H9 (cell line): ENCODE measurements around the gene STXBP6. TPM values are rescaled to one million over a fixed set of nuclear protein-coding genes. Genes with fewer than 3 reads are reported as not detected.
A peak's percentile ranks its signal among the peaks of the same experiment; 100 is the strongest.
"Not testable (repeated sequence)": the region's sequence is repeated elsewhere in the genome, so short reads cannot be mapped to it uniquely, and the experiment has no call there.

Experiments used
- DNase-seq: peaks from one replicate; pipeline ENCODE4 v3.0.0-alpha.2; 2017
- H2AFZ ChIP-seq: one replicate; pipeline ENCODE4 v1.6.1; 2013; ENCODE audit warnings: mild to moderate bottlenecking, low read length, control low read depth, moderate library complexity
- H2AK5ac ChIP-seq: 2 replicates; pipeline ENCODE4 v1.6.1; 2013; ENCODE audit warnings: low read length, control low read depth, mixed read lengths; ENCODE audit not compliant: insufficient read length
- H2BK120ac ChIP-seq: one replicate; pipeline ENCODE4 v1.6.1; 2013; ENCODE audit warnings: low read depth, mild to moderate bottlenecking, low read length, control low read depth, inconsistent platforms; ENCODE audit not compliant: poor library complexity, severe bottlenecking
- H2BK12ac ChIP-seq: 2 replicates; pipeline ENCODE4 v1.6.1; 2013; ENCODE audit warnings: low read length, control low read depth, mixed read lengths, low read depth; ENCODE audit not compliant: insufficient read length
- H2BK15ac ChIP-seq: 2 replicates; pipeline ENCODE4 v1.6.1; 2013; ENCODE audit warnings: low read depth, low read length, control low read depth
- H2BK20ac ChIP-seq: one replicate; pipeline ENCODE4 v1.6.1; 2013; ENCODE audit warnings: low read depth, mild to moderate bottlenecking, low read length, control low read depth, inconsistent platforms; ENCODE audit not compliant: poor library complexity, severe bottlenecking
- H2BK5ac ChIP-seq: 2 replicates; pipeline ENCODE4 v1.6.1; 2013; ENCODE audit warnings: low read length, control low read depth, mixed read lengths; ENCODE audit not compliant: insufficient read length
- H3K14ac ChIP-seq: 2 replicates; pipeline ENCODE4 v1.6.1; 2013; ENCODE audit warnings: low read length, control low read depth; ENCODE audit not compliant: insufficient read depth
- H3K18ac ChIP-seq: 2 replicates; pipeline ENCODE4 v1.6.1; 2013; ENCODE audit warnings: low read depth, mild to moderate bottlenecking, mixed read lengths, low read length, control low read depth; ENCODE audit not compliant: insufficient read length
- H3K23ac ChIP-seq: 2 replicates; pipeline ENCODE4 v1.6.1; 2013; ENCODE audit warnings: low read length, control low read depth, mixed read lengths, low read depth; ENCODE audit not compliant: insufficient read length
- H3K23me2 ChIP-seq: 2 replicates; pipeline ENCODE4 v1.6.1; 2013; ENCODE audit warnings: low read depth, mild to moderate bottlenecking, mixed read lengths, low read length, control low read depth; ENCODE audit not compliant: insufficient read length, poor library complexity, severe bottlenecking
- H3K27ac ChIP-seq: 2 replicates; pipeline ENCODE4 v1.5.1; 2013; ENCODE audit warnings: low read length, control low read depth, mixed read lengths, low read depth; ENCODE audit not compliant: insufficient read length
- H3K27me3 ChIP-seq: 2 replicates; pipeline ENCODE4 v1.6.1; 2013; ENCODE audit warnings: low read length, control low read depth, inconsistent platforms; ENCODE audit not compliant: insufficient read depth
- H3K4ac ChIP-seq: 2 replicates; pipeline ENCODE4 v1.6.1; 2013; ENCODE audit warnings: low read depth, mild to moderate bottlenecking, control low read depth, inconsistent platforms, low read length, moderate library complexity
- H3K4me1 ChIP-seq: 2 replicates; pipeline ENCODE4 v1.6.1; 2013; ENCODE audit warnings: low read length, control low read depth, inconsistent platforms; ENCODE audit not compliant: insufficient read depth
- H3K4me2 ChIP-seq: 2 replicates; pipeline ENCODE4 v1.6.1; 2013; ENCODE audit warnings: low read length, control low read depth, mixed read lengths; ENCODE audit not compliant: insufficient read length, insufficient read depth
- H3K56ac ChIP-seq: 2 replicates; pipeline ENCODE4 v1.6.1; 2013; ENCODE audit warnings: low read depth, mild to moderate bottlenecking, mixed read lengths, low read length, control low read depth; ENCODE audit not compliant: insufficient read length
- H3K79me1 ChIP-seq: 2 replicates; pipeline ENCODE4 v1.6.1; 2013; ENCODE audit warnings: low read depth, mild to moderate bottlenecking, moderate library complexity, low read length, control low read depth, inconsistent platforms; ENCODE audit not compliant: insufficient read depth, poor library complexity, severe bottlenecking
- H3K79me2 ChIP-seq: 2 replicates; pipeline ENCODE4 v1.6.1; 2013; ENCODE audit warnings: low read length, control low read depth, inconsistent platforms; ENCODE audit not compliant: insufficient read depth
- H3K9ac ChIP-seq: 2 replicates; pipeline ENCODE4 v1.6.1; 2013; ENCODE audit warnings: low read length, control low read depth, mixed read lengths; ENCODE audit not compliant: insufficient read length; ENCODE audit errors: extremely low read depth
- H3K9me3 ChIP-seq: one replicate; pipeline ENCODE4 v1.6.1; 2013; ENCODE audit warnings: low read depth, low read length, inconsistent platforms; ENCODE audit not compliant: control insufficient read depth
- H3T11ph ChIP-seq: one replicate; pipeline ENCODE4 v1.6.1; 2013; ENCODE audit warnings: mild to moderate bottlenecking, low read length, control low read depth, inconsistent platforms
- H4K20me1 ChIP-seq: one replicate; pipeline ENCODE4 v1.6.1; 2013; ENCODE audit not compliant: control insufficient read depth, insufficient read length, insufficient read depth
- H4K5ac ChIP-seq: 2 replicates; pipeline ENCODE4 v1.6.1; 2013; ENCODE audit warnings: low read depth, mild to moderate bottlenecking, mixed read lengths, low read length, control low read depth; ENCODE audit not compliant: insufficient read length
- H4K8ac ChIP-seq: replicated peaks from 2 replicates; pipeline ENCODE4 v1.6.1; 2013; ENCODE audit warnings: low read length, control low read depth, mixed read lengths, low read depth; ENCODE audit not compliant: insufficient read length
- H4K91ac ChIP-seq: 2 replicates; pipeline ENCODE4 v1.6.1; 2013; ENCODE audit warnings: low read depth, mild to moderate bottlenecking, moderate library complexity, mixed read lengths, low read length, control low read depth; ENCODE audit not compliant: insufficient read length
- H3K27ac Mint-ChIP-seq, 3 experiments: 2 replicates in 2 of 3; 3 replicates in 1 of 3; pipeline ENCODE4 v1.8.0; 2020 to 2021; ENCODE audit warnings: mixed read lengths in 3 of 3, mild to moderate bottlenecking in 1 of 3, moderate library complexity in 1 of 3
- H3K27me3 Mint-ChIP-seq: 2 replicates; pipeline ENCODE4 v1.8.0; 2021; ENCODE audit warnings: low read depth, mild to moderate bottlenecking, moderate library complexity, mixed read lengths
- H3K36me3 Mint-ChIP-seq, 3 experiments: 2 replicates in 2 of 3; 3 replicates in 1 of 3; pipeline ENCODE4 v1.8.0; 2020 to 2021; ENCODE audit warnings: low read depth in 3 of 3, mixed read lengths in 3 of 3; ENCODE audit not compliant: insufficient read depth in 1 of 3
- H3K4me1 Mint-ChIP-seq, 2 experiments: 2 replicates each; pipeline ENCODE4 v1.8.0; 2020; ENCODE audit warnings: mixed read lengths in 2 of 2
- H3K4me3 Mint-ChIP-seq, 2 experiments: 2 replicates in 1 of 2; 3 replicates in 1 of 2; pipeline ENCODE4 v1.8.0; 2020 to 2021; ENCODE audit warnings: mild to moderate bottlenecking in 2 of 2, mixed read lengths in 2 of 2, moderate library complexity in 1 of 2
- H3K9me3 Mint-ChIP-seq, 2 experiments: 2 replicates in 1 of 2; 3 replicates in 1 of 2; pipeline ENCODE4 v1.8.0; 2020; ENCODE audit warnings: mild to moderate bottlenecking in 2 of 2, mixed read lengths in 2 of 2, moderate library complexity in 1 of 2
- WGBS: extraction: QIAGEN DNeasy Blood & Tissue Kit; methylation state at CpG from one replicate; pipeline ENCODE4 v1.1.7; 2013; ENCODE audit warnings: missing lambda C conversion rate, low lambda C conversion rate, mixed read lengths; ENCODE audit not compliant: insufficient read length; ENCODE audit errors: extremely low coverage; 5-methylcytosine and 5-hydroxymethylcytosine counted together
- total RNA-seq: library from RNA; stranded (reverse); gene quantifications from 2 replicates; pipeline ENCODE4 v1.2.1, GENCODE V29; 2021
- TF ChIP-seq, protein P1 (sequence below): fragments of 200-600 bp; sonication (generic); conservative IDR thresholded peaks from 3 replicates; pipeline ENCODE4 v1.8.0; 2021; ENCODE audit warnings: antibody characterized with exemption, mild to moderate bottlenecking

The STXBP6 gene
- total RNA-seq, 1 experiment from 2014 or later, result 3.6 TPM

DNA sequence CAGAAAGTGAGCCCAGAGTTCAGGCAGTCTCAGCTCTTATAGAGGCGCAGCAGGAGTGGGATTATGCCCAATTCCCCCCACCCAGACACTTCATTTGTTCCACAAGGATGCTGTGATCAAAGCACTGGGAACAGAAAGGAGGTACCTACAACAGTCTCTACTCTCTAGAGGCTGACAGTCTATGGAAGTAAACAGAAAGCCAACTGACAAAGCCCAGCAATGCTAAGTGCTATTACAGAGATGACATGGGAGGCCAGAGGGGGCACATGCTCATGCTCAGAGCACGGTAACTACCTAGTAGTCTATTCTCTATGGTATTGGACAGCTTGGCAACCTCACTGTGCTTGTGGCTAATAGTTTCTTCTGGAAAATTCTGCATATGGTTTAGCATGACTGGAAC, 85.9 kb downstream of the STXBP6 start:
- no peaks in the 10 kb centered on the region for H3K9me3 ChIP-seq
- no peak overlapping the region for H2BK12ac ChIP-seq
- no peaks in the 10 kb centered on the region for H3K27me3 ChIP-seq
- no peaks in the 10 kb centered on the region for H4K20me1 ChIP-seq
- H2BK15ac ChIP-seq, result no peak overlapping the region
- no peak overlapping the region for H4K8ac ChIP-seq
- H3K18ac ChIP-seq, result no peak overlapping the region
- H3K27ac Mint-ChIP-seq, result peak overlapping the region in 1 of 3 experiments; percentile 55; a peak in 2 of 7 replicates
- H3K27ac ChIP-seq, result no peak overlapping the region
- H3T11ph ChIP-seq, result no peak overlapping the region
- H3K79me2 ChIP-seq, result no peaks in the 10 kb centered on the region
- no peak overlapping the region for H3K56ac ChIP-seq
- H4K5ac ChIP-seq, result no peak overlapping the region
- H3K27me3 Mint-ChIP-seq, result no peaks in the 10 kb centered on the region
- no peak overlapping the region for H4K91ac ChIP-seq
- no peak overlapping the region for H3K4me2 ChIP-seq
- H2AFZ ChIP-seq, result no peak overlapping the region
- H3K14ac ChIP-seq, result 0 out of 2 replicates have a peak overlapping the region, but pooled peaks have one; percentile 68
- TF ChIP-seq, protein P1, sequence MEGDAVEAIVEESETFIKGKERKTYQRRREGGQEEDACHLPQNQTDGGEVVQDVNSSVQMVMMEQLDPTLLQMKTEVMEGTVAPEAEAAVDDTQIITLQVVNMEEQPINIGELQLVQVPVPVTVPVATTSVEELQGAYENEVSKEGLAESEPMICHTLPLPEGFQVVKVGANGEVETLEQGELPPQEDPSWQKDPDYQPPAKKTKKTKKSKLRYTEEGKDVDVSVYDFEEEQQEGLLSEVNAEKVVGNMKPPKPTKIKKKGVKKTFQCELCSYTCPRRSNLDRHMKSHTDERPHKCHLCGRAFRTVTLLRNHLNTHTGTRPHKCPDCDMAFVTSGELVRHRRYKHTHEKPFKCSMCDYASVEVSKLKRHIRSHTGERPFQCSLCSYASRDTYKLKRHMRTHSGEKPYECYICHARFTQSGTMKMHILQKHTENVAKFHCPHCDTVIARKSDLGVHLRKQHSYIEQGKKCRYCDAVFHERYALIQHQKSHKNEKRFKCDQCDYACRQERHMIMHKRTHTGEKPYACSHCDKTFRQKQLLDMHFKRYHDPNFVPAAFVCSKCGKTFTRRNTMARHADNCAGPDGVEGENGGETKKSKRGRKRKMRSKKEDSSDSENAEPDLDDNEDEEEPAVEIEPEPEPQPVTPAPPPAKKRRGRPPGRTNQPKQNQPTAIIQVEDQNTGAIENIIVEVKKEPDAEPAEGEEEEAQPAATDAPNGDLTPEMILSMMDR, result no peak
- H3K23ac ChIP-seq, result no peak overlapping the region
- no peak overlapping the region for H2BK20ac ChIP-seq
- no peaks in the 10 kb centered on the region for H3K79me1 ChIP-seq
- no peak overlapping the region for H2BK120ac ChIP-seq
- WGBS, result no CpG with 5 or more reads among the region's 2 CpGs
- no peaks in the 10 kb centered on the region for H3K36me3 Mint-ChIP-seq
- H3K4me1 Mint-ChIP-seq, result peaks cover 5 to 14% of the 10 kb centered on the region in 2 experiments
- H3K9ac ChIP-seq, result no peak overlapping the region
- H3K4me1 ChIP-seq, result no peaks in the 10 kb centered on the region
- no peak overlapping the region for H2AK5ac ChIP-seq
- H3K4ac ChIP-seq, result no peak overlapping the region
- no peak overlapping the region for H2BK5ac ChIP-seq
- H3K4me3 Mint-ChIP-seq, result no peak overlapping the region
- H3K9me3 Mint-ChIP-seq, result no peaks in the 10 kb centered on the region
- DNase-seq, result no peak
- no peaks in the 10 kb centered on the region for H3K23me2 ChIP-seq

DNA sequence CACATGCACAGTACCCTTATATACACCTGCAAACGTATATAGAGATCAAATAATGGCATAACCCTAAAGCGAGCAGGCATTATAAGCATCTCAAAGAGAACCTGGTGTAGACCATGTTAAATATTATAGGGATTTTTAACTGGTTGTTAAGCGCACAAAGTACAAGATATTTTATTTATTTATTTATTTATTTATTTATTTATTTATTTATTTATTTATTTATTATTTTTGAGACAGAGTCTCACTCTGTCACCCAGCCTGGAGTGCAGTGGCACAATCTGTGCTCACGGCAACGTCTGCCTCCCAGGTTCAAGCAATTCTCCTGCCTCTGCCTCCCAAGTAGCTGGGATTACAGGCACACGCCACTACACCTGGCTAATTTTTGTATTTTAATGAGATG, 87.8 kb downstream of the STXBP6 start:
- H2BK15ac ChIP-seq, H3K23ac ChIP-seq, H3K4me3 Mint-ChIP-seq, H3K27me3 Mint-ChIP-seq, H2AFZ ChIP-seq, H2BK5ac ChIP-seq, H3K18ac ChIP-seq, H4K5ac ChIP-seq, H3K4me2 ChIP-seq, H3K9me3 Mint-ChIP-seq, H3K4ac ChIP-seq, H3K56ac ChIP-seq, H3K27ac Mint-ChIP-seq, H2AK5ac ChIP-seq, H3K4me1 ChIP-seq, H3K9me3 ChIP-seq, H3K14ac ChIP-seq, H3K27ac ChIP-seq, H4K20me1 ChIP-seq, H3K9ac ChIP-seq, H3T11ph ChIP-seq, H3K27me3 ChIP-seq, H3K36me3 Mint-ChIP-seq, H2BK120ac ChIP-seq, H2BK20ac ChIP-seq, H3K23me2 ChIP-seq, H3K79me2 ChIP-seq, H2BK12ac ChIP-seq, H3K79me1 ChIP-seq, DNase-seq, H4K91ac ChIP-seq, H4K8ac ChIP-seq: not testable (repeated sequence)
- WGBS, result no CpG with 5 or more reads among the region's 6 CpGs
- H3K4me1 Mint-ChIP-seq, result peaks cover 21 to 27% of the 10 kb centered on the region in 2 experiments
